DLD1 (cell line): ENCODE measurements around the gene QSOX2.
"Not testable (repeated sequence)": the region's sequence is repeated elsewhere in the genome, so short reads cannot be mapped to it uniquely, and the experiment has no call there.

Experiments used
- in situ Hi-C: cut with HindIII; loops from 2 replicates; pipeline ENCODE4 v1.10.0; 2017; ENCODE audit warnings: low sequenced_read_pairs

Gene QSOX2

DNA sequence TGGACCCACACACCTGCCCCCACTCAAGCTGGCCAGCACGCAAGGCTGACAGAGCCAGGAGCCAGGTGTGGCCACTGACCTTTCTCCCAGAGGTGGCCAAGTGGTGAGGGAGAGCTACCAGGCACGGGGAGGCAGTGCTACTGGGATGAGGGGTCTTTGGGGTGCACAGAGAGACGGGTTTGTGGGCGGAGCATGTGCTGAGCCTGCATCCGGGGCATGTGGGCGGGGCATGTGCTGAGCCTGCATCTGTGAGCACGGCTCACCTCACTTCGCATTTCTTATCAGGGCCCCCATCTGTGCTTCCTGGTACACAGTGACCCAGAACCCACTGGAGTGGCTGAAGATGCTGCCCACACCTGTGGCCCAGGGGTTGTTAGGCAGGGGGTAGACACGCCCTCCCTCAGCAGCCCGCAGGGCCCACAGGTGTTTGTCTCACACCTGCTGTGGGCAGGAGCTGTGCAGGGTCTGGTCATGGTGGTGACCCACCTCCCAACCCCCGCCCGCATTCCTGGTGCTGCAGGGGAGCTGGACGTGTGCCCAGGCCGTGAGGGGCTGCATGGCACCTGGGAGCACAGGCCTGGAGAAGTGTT lies 36.8 kb upstream of the QSOX2 start:
- in situ Hi-C loops, result no loop called here

GRCh38 chr9:136281421-136282271 lies 36.0 kb upstream of the QSOX2 start:
- in situ Hi-C loops, result no loop called here

DNA sequence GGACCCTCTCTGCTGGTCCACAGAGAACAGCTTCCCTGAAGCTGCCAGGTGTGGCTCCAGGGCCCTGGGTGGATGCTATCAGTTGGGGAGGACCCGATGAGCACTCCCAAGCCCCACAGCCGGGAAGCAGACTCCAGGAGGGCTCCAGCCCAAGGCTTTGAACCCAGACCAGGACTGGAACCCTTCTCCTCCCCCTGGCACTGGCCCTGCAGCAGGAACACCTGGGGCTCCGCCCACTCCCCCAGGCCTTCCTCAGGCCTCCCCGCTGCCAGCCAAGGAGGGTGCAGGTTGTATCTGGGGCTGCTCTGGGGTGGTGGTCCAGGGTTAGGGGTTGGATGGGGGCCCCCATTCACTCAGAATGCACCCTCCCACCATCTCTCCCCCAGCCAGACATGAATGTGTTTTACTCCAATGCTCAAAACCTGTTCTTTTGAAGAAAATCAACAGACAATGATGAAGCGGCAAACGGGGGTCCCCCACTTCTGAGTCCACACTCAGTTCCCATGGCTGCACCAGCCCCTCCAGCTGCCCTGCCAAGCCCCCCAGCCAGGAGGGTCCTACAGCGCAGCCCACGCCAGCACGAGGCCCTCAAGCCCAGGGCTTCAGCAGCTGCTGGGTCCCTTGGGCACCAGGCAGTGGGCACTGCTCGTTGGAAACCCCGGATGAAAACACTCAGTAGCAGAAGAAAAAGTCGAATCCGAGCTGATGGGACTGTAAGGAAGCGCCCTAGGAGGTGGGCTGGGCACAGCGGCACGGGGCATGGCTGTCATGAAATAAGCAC lies 35.1 kb upstream of the QSOX2 start:
- in situ Hi-C loops, result no loop called here

DNA sequence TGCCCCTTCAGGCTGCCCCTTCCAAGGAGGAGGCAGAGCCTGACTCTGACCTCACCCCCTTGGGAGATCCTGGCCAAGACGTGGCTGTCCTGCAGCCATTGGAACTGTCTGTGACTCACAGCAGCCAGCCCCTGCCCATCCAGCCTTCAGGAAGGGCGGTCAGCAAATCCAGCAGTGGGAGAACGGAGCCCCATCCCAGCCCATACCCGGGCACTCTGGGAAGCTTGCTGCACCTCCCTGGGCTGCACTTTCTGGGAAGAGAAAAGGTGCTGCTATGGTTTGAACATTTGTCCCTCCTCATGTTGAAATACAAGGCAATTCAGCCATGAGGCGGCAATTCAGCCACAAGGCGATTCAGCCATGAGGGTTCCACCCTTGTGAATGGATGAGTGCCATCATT lies 33.9 kb upstream of the QSOX2 start:
- in situ Hi-C loops, result no loop called here

DNA sequence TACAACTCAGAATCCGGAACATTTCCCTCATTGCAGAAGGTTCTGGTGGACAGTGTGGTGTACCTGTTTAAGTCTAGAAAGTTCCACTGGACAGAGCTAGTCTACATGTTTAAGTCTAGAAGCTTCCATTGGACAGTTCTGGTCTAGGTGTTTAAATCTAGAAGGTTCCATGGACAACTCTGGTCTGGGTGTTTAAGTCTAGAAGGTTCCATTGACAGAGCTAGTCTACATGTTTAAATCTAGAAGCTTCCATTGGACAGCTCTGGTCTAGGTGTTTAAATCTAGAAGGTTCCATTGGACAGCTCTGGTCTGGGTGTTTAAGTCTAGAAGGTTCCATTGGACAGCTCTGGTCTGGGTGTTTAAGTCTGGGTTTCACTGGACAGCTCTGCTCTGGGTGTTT lies 33.3 kb upstream of the QSOX2 start:
- in situ Hi-C loops, result no loop called here

- in situ Hi-C loops, result no loop called here
Observed at GRCh38 chr9:136278221-136278620, 32.6 kb upstream of the QSOX2 start.

DNA sequence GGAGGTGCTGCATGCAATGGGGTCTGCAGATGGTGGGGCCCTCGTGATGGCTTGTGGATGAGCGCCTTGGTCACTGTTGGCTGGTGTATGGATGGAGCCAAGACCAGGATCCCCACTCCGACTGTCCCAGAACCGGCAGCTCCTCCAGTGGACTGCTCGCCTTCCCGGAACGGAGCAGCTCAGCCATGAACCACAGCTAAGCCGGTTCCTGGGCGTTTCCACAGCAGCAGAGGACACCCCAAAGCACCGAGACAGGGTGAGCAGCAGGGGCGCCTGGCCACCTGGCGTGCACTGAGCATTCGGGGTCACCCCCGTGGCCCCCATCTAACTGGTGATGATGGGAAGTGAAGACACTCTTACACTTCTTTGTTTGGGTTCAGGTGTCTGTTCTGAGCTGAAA lies 32.1 kb upstream of the QSOX2 start:
- in situ Hi-C loops, result no loop called here

- in situ Hi-C loops, result no loop called here
Observed at GRCh38 chr9:136276716-136277115, 31.1 kb upstream of the QSOX2 start.

DNA sequence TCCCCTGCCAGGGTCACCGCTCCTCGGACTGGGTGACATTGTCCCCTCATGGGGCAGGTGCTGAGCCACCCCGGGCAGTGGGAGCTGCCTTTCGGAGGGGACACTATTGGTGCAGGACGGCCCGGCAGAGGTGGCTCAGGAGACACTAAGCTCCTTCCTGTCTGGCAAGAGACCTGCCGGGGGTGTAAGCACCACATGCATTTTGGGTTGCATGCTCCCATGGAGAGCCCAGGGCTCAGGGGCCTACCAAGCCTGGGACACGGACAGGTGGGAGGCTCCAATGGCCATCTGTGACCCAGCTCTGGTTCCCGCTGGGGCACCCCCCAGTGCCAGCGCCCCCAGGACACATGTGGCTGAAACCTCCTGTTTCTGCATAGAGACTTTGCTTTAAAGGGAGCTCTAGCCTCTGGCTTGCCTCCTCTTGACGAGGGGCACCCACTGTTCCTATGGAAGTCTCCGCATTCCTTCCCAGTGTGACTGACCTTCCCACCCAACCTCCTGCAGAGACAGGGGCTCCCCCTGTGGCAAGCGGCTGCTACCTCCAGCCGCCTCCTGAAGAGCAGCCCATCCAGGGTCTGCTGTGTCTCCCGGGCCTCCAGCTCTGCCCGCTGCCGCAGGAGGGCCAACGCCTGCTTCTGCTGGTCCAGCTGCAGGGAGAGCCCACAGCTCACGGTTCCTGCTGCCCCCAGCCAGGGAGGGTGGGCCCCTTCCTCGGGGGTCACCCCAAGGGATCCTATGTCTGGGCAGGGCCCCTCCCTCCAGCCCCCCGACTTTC lies 30.2 kb upstream of the QSOX2 start:
- in situ Hi-C loops, result no loop called here

DNA sequence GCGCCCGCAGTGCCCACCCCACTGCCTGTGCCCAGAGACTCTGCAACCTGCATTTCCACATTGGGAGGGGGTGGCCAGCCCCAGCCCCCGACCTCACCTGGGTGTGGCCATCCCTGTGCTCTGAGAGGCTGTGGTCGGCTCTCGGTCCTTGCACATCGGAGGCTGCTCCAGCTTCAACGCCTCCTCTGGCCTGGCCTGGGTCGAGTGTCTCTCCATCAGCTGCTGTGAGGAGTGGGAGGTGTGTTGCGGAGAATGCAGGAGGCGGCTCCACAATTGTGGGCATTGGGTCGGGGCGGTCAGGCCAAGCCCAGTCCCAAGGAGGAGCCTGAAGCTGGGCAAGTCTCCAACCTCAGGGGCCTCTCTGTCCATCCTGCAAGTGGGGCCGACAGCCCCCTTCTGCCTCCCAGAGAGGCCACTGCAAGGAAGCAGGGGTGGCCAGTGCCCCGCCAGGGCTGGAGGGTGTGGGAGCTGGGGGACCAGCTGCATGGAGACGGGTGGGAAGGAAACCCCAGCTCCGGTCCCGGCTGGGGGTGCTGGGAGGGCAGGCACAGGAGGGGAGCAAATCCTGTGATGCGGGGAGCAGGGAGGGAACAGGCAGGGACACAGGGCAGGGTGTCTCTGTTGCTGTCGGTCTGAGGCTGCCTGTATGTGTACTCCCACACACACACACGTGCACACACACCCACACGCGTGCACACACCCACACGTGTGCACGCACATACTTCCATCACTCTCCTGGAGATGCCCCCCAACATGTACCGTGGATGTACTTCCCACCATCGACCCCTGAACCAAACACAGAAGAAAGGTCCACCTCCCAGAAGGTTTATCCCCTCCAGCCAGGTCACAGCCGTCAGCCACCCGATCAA lies 29.4 kb upstream of the QSOX2 start:
- in situ Hi-C loops, result no loop called here

DNA sequence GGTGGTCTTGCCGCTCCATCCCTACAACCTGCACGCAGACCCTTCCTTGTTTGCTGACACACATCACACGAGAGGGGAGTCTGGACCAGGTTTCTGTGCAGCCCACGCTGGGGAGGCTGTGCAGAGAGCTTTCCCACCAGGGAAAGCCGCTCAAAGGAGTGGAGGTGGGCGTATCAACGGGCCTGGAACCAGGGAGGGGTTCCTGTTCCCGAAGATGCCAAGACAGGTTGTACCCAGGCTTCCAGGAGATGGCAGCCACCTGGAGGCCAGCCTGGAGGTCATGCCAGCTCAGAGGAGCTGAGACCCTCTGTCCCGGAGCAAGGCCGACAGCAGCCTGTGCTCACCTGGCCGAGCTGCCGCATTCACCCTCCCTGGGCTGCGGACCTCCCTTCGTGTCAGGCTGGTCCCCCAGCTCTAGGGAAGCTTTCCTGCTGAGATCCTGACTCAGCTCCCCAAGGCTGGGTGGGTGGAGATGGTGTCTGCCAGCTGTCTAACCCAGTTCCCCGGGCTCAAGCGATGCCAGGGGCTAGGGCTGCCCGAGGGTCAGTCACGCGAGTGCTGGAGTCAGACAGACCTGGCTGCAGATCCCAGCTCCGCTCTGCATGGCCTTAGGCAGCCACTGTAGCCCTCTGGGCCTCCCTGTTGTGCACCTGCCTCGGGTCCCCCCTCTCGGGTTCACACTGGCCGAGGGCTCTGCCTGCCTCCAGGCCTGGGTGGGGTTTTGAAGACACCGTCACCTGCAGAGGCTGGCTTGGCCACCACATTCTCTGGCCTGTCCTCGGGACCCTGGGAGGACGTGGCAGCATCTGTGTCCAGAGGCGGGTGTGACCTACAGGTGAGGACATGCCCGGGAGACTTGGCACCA lies 28.5 kb upstream of the QSOX2 start:
- in situ Hi-C loops, result no loop called here

- in situ Hi-C loops, result no loop called here
Observed at GRCh38 chr9:136273244-136273865, 27.7 kb upstream of the QSOX2 start.

DNA sequence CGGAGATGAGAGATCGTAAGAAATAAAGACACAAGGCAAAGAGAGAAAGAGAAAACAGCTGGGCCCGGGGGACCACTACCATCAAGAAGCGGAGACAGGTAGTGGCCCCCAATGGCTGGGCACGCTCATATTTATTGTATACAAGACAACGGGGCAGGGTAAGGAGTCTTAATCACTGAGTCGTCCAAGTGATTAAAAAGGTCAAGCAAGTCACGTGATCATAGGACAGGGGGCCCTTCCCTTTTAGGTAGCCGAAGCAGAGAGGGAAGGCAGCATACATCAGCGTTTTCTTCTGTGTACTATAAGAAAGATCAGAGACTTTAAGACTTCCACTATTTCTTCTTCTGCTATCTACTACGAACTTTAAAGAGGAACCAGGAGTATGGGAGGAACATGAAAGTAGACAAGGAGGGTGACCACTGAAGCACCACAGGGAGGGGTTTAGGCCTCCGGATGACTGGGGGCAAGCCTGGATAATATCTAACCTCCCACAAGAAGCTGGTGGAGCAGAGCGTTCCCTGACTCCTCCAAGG lies 24.6 kb upstream of the QSOX2 start:
- in situ Hi-C loops, result no loop called here

DNA sequence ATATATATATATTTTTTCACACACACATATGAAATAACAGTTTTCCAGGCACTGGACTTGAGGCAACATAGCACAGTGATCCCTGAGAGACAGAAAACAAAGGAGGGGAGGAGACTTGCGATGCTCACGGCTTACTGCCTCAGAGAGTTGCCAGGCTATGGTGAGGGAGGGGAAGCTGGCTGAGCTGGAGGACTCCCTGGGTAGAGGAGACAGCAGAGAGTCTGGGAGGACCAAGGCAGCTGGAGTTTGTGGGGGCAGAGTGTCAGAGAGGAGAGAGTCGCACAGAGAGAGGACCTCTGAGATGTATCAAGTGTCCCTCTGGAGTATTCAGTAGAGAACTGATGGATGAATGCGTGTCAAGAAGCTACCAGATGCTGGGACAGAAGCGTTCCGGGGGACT lies 23.1 kb upstream of the QSOX2 start:
- in situ Hi-C loops, result no loop called here

DNA sequence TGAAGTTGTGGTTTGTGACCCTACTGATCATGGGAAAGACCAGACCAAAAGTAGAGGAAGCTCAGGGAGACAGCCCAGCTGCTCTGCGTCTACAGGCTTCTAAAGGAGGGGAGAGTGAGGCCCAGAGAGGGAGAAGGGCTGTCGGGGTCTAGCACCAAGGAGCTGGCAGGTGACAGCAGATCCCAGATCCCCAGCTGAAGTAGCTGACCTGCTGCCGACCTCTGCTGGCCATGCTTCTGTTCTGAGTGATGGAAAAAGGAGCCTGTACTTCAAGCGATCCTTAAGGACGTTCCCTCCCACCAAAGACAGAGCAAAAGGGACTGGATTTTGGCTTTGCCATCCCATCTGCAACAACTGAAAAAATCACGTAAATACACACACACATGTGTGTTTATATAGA lies 22.7 kb upstream of the QSOX2 start:
- in situ Hi-C loops, result no loop called here

GRCh38 chr9:136267261-136268111 lies 21.9 kb upstream of the QSOX2 start:
- in situ Hi-C loops, result no loop called here

DNA sequence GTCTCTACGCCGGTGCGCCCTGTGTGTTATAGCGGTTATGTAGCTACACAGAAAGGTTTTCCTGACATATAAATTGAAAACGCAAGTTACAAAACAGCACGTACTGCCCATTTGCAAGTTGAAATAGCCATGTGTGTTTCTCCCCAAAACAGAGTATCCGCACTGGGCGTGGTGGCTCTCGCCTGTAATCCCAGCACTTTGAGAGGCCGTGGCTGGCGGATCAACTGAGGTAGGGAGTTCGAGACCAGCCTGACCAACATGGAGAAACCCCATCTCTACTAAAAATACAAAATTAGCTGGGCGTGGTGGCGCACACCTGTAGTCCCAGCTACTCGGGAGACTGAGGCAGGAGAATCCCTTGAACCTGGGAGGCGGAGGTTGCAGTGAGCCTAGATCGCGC lies 21.0 kb upstream of the QSOX2 start:
- in situ Hi-C loops, result not testable (repeated sequence)
